ENCODE data around the gene RASGEF1C.

RASGEF1C gene

GRCh38 chr5:180130876-180131740 is 77.9 kb downstream of the RASGEF1C start:
- Histone ChIP-seq H3K4me3 (ENCODE audit: low read length) (no peak overlapping the region), H3K4me2 (ENCODE audit: low read length) (no peak overlapping the region), H3K27ac (ENCODE audit: low read length) (no peak overlapping the region), H3K4me1 (ENCODE audit: low read length) (peaks cover 5% of the 10 kb centered on the region), H2AFZ (ENCODE audit: low read depth, low read length) (no peak overlapping the region), H4K20me1 (ENCODE audit: insufficient read depth, low read length) (no peaks in the 10 kb centered on the region), H3K79me2 (ENCODE audit: low read length) (no peaks in the 10 kb centered on the region), H3K9ac (ENCODE audit: low read length) (no peak overlapping the region), H3K9me3 (ENCODE audit: insufficient read depth, low read length) (no peaks in the 10 kb centered on the region), H3K27me3 (ENCODE audit: low read depth, low read length) (no peaks in the 10 kb centered on the region), H3K36me3 (replicated peaks; ENCODE audit: low read depth, low read length) (no peaks in the 10 kb centered on the region)
- TF ChIP-seq EZH2phosphoT487 (IDR thresholded peaks at IDR 0.05; ENCODE audit: low read depth): no peak
- no peak for TF ChIP-seq CTCF (IDR thresholded peaks at IDR 0.05; ENCODE audit: low read depth, low read length)

GRCh38 chr5:180130291-180130869 is 78.6 kb downstream of the RASGEF1C start:
- no peaks in the 10 kb centered on the region for H3K27me3 ChIP-seq (ENCODE audit: low read depth, low read length)
- no peak overlapping the region for H3K4me2 ChIP-seq (ENCODE audit: low read length)
- TF ChIP-seq EZH2phosphoT487 (IDR thresholded peaks at IDR 0.05; ENCODE audit: low read depth) (no peak), CTCF (IDR thresholded peaks at IDR 0.05; ENCODE audit: low read depth, low read length) (no peak)
- no peaks in the 10 kb centered on the region for H3K79me2 ChIP-seq (ENCODE audit: low read length)
- H2AFZ ChIP-seq (ENCODE audit: low read depth, low read length): no peak overlapping the region
- H3K9me3 ChIP-seq (ENCODE audit: insufficient read depth, low read length): no peaks in the 10 kb centered on the region
- H3K9ac ChIP-seq (ENCODE audit: low read length): no peak overlapping the region
- H3K36me3 ChIP-seq (replicated peaks; ENCODE audit: low read depth, low read length): no peaks in the 10 kb centered on the region
- no peak overlapping the region for H3K4me3 ChIP-seq (ENCODE audit: low read length)
- H3K4me1 ChIP-seq (ENCODE audit: low read length): peaks cover 5% of the 10 kb centered on the region
- no peaks in the 10 kb centered on the region for H4K20me1 ChIP-seq (ENCODE audit: insufficient read depth, low read length)
- no peak overlapping the region for H3K27ac ChIP-seq (ENCODE audit: low read length)

- peaks cover 5% of the 10 kb centered on the region for H3K4me1 ChIP-seq (ENCODE audit: low read length)
- no peak overlapping the region for H2AFZ ChIP-seq (ENCODE audit: low read depth, low read length)
- H3K9me3 ChIP-seq (ENCODE audit: insufficient read depth, low read length): no peaks in the 10 kb centered on the region
- no peak overlapping the region for H3K9ac ChIP-seq (ENCODE audit: low read length)
- no peaks in the 10 kb centered on the region for H3K36me3 ChIP-seq (replicated peaks; ENCODE audit: low read depth, low read length)
- no peak overlapping the region for H3K4me3 ChIP-seq (ENCODE audit: low read length)
- H3K4me2 ChIP-seq (ENCODE audit: low read length): no peak overlapping the region
- no peaks in the 10 kb centered on the region for H4K20me1 ChIP-seq (ENCODE audit: insufficient read depth, low read length)
- no peak overlapping the region for H3K27ac ChIP-seq (ENCODE audit: low read length)
- no peaks in the 10 kb centered on the region for H3K79me2 ChIP-seq (ENCODE audit: low read length)
- TF ChIP-seq CTCF (IDR thresholded peaks at IDR 0.05; ENCODE audit: low read depth, low read length): no peak
- TF ChIP-seq EZH2phosphoT487 (IDR thresholded peaks at IDR 0.05; ENCODE audit: low read depth): no peak
- no peaks in the 10 kb centered on the region for H3K27me3 ChIP-seq (ENCODE audit: low read depth, low read length)
These were observed 79.5 kb downstream of the RASGEF1C start for GRCh38 chr5:180129291-180130190.
